Peyer's patch (tissue), 4 donors: Measurements from ENCODE around the gene VTCN1. TPM values are rescaled to one million over a fixed set of nuclear protein-coding genes. Genes with fewer than 3 reads are reported as not detected.

Experiments used
- DNase-seq, 3 donors: peaks; one replicate each; pipeline ENCODE4 v3.0.0-alpha.2; 2017 to 2019
- H3K27ac ChIP-seq, 4 donors: fragments of 200-600 bp; sonication (generic); one replicate each; pipeline ENCODE4 v1.5.1; 2016 to 2019
- H3K27me3 ChIP-seq, 2 donors: fragments of 200-600 bp; sonication (generic); one replicate each; pipeline ENCODE4 v1.5.1; 2019
- H3K36me3 ChIP-seq, 3 donors: fragments of 200-600 bp; sonication (generic); one replicate each; pipeline ENCODE4 v1.5.1; 2016 to 2019
- H3K4me1 ChIP-seq, 4 donors: fragments of 200-600 bp; sonication (generic); one replicate each; pipeline ENCODE4 v1.5.1; 2016 to 2019
- H3K4me3 ChIP-seq, 4 donors: fragments of 200-600 bp; sonication (generic); 1 replicate in 3 of 4; 2 replicates in 1 of 4; pipeline ENCODE4 v1.5.1; 2016 to 2019; ENCODE audit warnings: mild to moderate bottlenecking in 1 of 4
- H3K9me3 ChIP-seq, 4 donors: fragments of 200-600 bp; sonication (generic); one replicate each; pipeline ENCODE4 v1.5.1; 2016 to 2019; ENCODE audit warnings: mild to moderate bottlenecking in 1 of 4
- CTCF ChIP-seq, 6 experiments: fragments of 450-650 bp in 4 of 6; fragments of 200-600 bp in 2 of 6; sonication (generic) in 1 of 6; IDR thresholded peaks; one replicate each; pipeline ENCODE4 v1.5.1; 2017 to 2019; ENCODE audit warnings: antibody characterized with exemption in 6 of 6, mild to moderate bottlenecking in 3 of 6, moderate library complexity in 1 of 6
- POLR2A ChIP-seq, 2 donors: fragments of 450-650 bp; IDR thresholded peaks; one replicate each; pipeline ENCODE4 v1.5.1; 2017; ENCODE audit warnings: antibody characterized with exemption in 2 of 2, mild to moderate bottlenecking in 2 of 2, moderate library complexity in 2 of 2
- total RNA-seq, 4 donors: library from RNA; depleted of rRNA; stranded (reverse); fragments of >200 nt; gene quantifications; one replicate each; pipeline ENCODE4 v1.1.0, GENCODE V29; 2016

The VTCN1 gene
- total RNA-seq, 4 donors from 2014 or later: not detected

- TF ChIP-seq POLR2A (IDR thresholded peaks at IDR 0.05): no peak
- TF ChIP-seq CTCF (IDR thresholded peaks at IDR 0.05): no peak
- DNase-seq: no peak
- Histone ChIP-seq H3K4me1 (no peaks in the 10 kb centered on the region), H3K27ac (no peak overlapping the region), H3K9me3 (no peaks in the 10 kb centered on the region), H3K4me3 (no peak overlapping the region), H3K36me3 (no peaks in the 10 kb centered on the region), H3K27me3 (no peaks in the 10 kb centered on the region)
Observed at GRCh38 chr1:117176579-117176978, 34.1 kb downstream of the VTCN1 start.

- H3K27ac ChIP-seq: no peak overlapping the region
- no peaks in the 10 kb centered on the region for H3K9me3 ChIP-seq
- TF ChIP-seq POLR2A (IDR thresholded peaks at IDR 0.05) (no peak), CTCF (IDR thresholded peaks at IDR 0.05) (no peak)
- no peaks in the 10 kb centered on the region for H3K27me3 ChIP-seq
- no peaks in the 10 kb centered on the region for H3K4me1 ChIP-seq
- no peak overlapping the region for H3K4me3 ChIP-seq
- no peak for DNase-seq
- no peaks in the 10 kb centered on the region for H3K36me3 ChIP-seq
Observed at GRCh38 chr1:117174851-117175250, 35.9 kb downstream of the VTCN1 start.

- no peaks in the 10 kb centered on the region for H3K4me1 ChIP-seq
- no peak for DNase-seq
- no peak for TF ChIP-seq POLR2A (IDR thresholded peaks at IDR 0.05)
- no peak overlapping the region for H3K4me3 ChIP-seq
- H3K36me3 ChIP-seq: no peaks in the 10 kb centered on the region
- H3K27me3 ChIP-seq: no peaks in the 10 kb centered on the region
- H3K9me3 ChIP-seq: no peaks in the 10 kb centered on the region
- H3K27ac ChIP-seq: no peak overlapping the region
Observed at GRCh38 chr1:117173691-117174090, 37.0 kb downstream of the VTCN1 start.

GRCh38 chr1:117173006-117173405, 37.7 kb downstream of the VTCN1 start:
- DNase-seq: no peak
- H3K9me3 ChIP-seq: no peaks in the 10 kb centered on the region
- no peak overlapping the region for H3K27ac ChIP-seq
- H3K36me3 ChIP-seq: no peaks in the 10 kb centered on the region
- TF ChIP-seq CTCF (IDR thresholded peaks at IDR 0.05) (no peak), POLR2A (IDR thresholded peaks at IDR 0.05) (no peak)
- H3K4me1 ChIP-seq: no peaks in the 10 kb centered on the region
- no peak overlapping the region for H3K4me3 ChIP-seq
- H3K27me3 ChIP-seq: no peaks in the 10 kb centered on the region

- no peak overlapping the region for H3K27ac ChIP-seq
- TF ChIP-seq POLR2A (IDR thresholded peaks at IDR 0.05) (no peak), CTCF (IDR thresholded peaks at IDR 0.05) (no peak)
- H3K4me3 ChIP-seq: no peak overlapping the region
- H3K36me3 ChIP-seq: no peaks in the 10 kb centered on the region
- H3K4me1 ChIP-seq: no peaks in the 10 kb centered on the region
- no peaks in the 10 kb centered on the region for H3K9me3 ChIP-seq
- H3K27me3 ChIP-seq: no peaks in the 10 kb centered on the region
- DNase-seq: no peak
Observed at GRCh38 chr1:117171900-117172511, 38.7 kb downstream of the VTCN1 start.

- no peak for DNase-seq
- H3K36me3 ChIP-seq: no peaks in the 10 kb centered on the region
- no peaks in the 10 kb centered on the region for H3K27me3 ChIP-seq
- no peaks in the 10 kb centered on the region for H3K9me3 ChIP-seq
- H3K27ac ChIP-seq: no peak overlapping the region
- TF ChIP-seq CTCF (IDR thresholded peaks at IDR 0.05): no peak
- TF ChIP-seq POLR2A (IDR thresholded peaks at IDR 0.05): no peak
- no peaks in the 10 kb centered on the region for H3K4me1 ChIP-seq
- no peak overlapping the region for H3K4me3 ChIP-seq
Observed at GRCh38 chr1:117169871-117170596, 40.7 kb downstream of the VTCN1 start.
